ENCODE data around the gene ZSWIM1.

Gene ZSWIM1

GRCh38 chr20:45887346-45887715 is 6.3 kb downstream of the ZSWIM1 start, which contains the start of gene SPATA25:
TSS of gene SPATA25 (minus strand) at chr20:45887622. CDS start at chr20:45887590, 32 bp downstream.
- DNase-seq (ENCODE audit: low read depth in 1 of 2, low spot score in 1 of 2): no peak
- no peak within 1 kb of the TSS for H3K27ac ChIP-seq (replicated peaks)
- no peak within 1 kb of the TSS for H3K4me3 ChIP-seq (replicated peaks; ENCODE audit: insufficient read depth, low read length)
- TF ChIP-seq SPI1 (IDR thresholded peaks at IDR 0.05; ENCODE audit: borderline replicate concordance, low read depth): no peak
- TF ChIP-seq GABPA (IDR thresholded peaks at IDR 0.05; ENCODE audit: low read depth): no peak
- TF ChIP-seq POLR2AphosphoS5 (IDR thresholded peaks at IDR 0.05; ENCODE audit: low read depth): no peak
- TF ChIP-seq CTCF (IDR thresholded peaks at IDR 0.05; ENCODE audit: insufficient read depth, low read length): no peak
- no peak for TF ChIP-seq REST (IDR thresholded peaks at IDR 0.05; ENCODE audit: insufficient replicate concordance, low read depth)
- H3K27me3 ChIP-seq (ENCODE audit: insufficient read depth, poor library complexity, severe bottlenecking): no peaks in the 10 kb centered on the region

- DNase-seq (ENCODE audit: low read depth in 1 of 2, low spot score in 1 of 2): no peak
- TF ChIP-seq SPI1 (IDR thresholded peaks at IDR 0.05; ENCODE audit: borderline replicate concordance, low read depth) (no peak), REST (IDR thresholded peaks at IDR 0.05; ENCODE audit: insufficient replicate concordance, low read depth) (no peak), CTCF (IDR thresholded peaks at IDR 0.05; ENCODE audit: insufficient read depth, low read length) (no peak), GABPA (IDR thresholded peaks at IDR 0.05; ENCODE audit: low read depth) (no peak), POLR2AphosphoS5 (IDR thresholded peaks at IDR 0.05; ENCODE audit: low read depth) (no peak)
- Histone ChIP-seq H3K27me3 (ENCODE audit: insufficient read depth, poor library complexity, severe bottlenecking) (no peaks in the 10 kb centered on the region), H3K27ac (replicated peaks) (no peak overlapping the region), H3K4me3 (replicated peaks; ENCODE audit: insufficient read depth, low read length) (no peak overlapping the region)
Observed at GRCh38 chr20:45888681-45889080, 7.7 kb downstream of the ZSWIM1 start.

- Histone ChIP-seq H3K27ac (replicated peaks) (peak overlapping the region; percentile 67), H3K4me3 (replicated peaks; ENCODE audit: insufficient read depth, low read length) (peak overlapping the region; percentile 75), H3K27me3 (ENCODE audit: insufficient read depth, poor library complexity, severe bottlenecking) (no peaks in the 10 kb centered on the region)
- DNase-seq (ENCODE audit: low read depth in 1 of 2, low spot score in 1 of 2): peak in 1 of 2 experiments; percentile 22
- TF ChIP-seq CTCF (IDR thresholded peaks at IDR 0.05; ENCODE audit: insufficient read depth, low read length) (no peak), SPI1 (IDR thresholded peaks at IDR 0.05; ENCODE audit: borderline replicate concordance, low read depth) (no peak), POLR2AphosphoS5 (IDR thresholded peaks at IDR 0.05; ENCODE audit: low read depth) (no peak), GABPA (IDR thresholded peaks at IDR 0.05; ENCODE audit: low read depth) (no peak), REST (IDR thresholded peaks at IDR 0.05; ENCODE audit: insufficient replicate concordance, low read depth) (no peak)
Observed at GRCh38 chr20:45890077-45890984, 9.3 kb downstream of the ZSWIM1 start.

Measured in HL-60 (cell line).